GM23338 (cell line): Measurements from ENCODE around the gene GFOD1. TPM values are rescaled to one million over a fixed set of nuclear protein-coding genes. Genes with fewer than 3 reads are reported as not detected.

Source experiments
- ATAC-seq: fragments of 200-7000 bp; cut with Tn5 transposase; 3 replicates; pipeline ENCODE4 v1.9.1; 2020
- DNase-seq: peaks from one replicate; pipeline ENCODE4 v3.0.0-alpha.2; 2015; ENCODE audit warnings: low spot score
- H2AFZ ChIP-seq: fragments of 200-600 bp; sonication (generic); 2 replicates; pipeline ENCODE4 v1.8.0; 2016; ENCODE audit warnings: antibody characterized with exemption, mild to moderate bottlenecking, moderate library complexity
- H3F3A ChIP-seq: fragments of 200-600 bp; sonication (generic); replicated peaks from 2 replicates; pipeline ENCODE4 v1.8.0; 2017; ENCODE audit warnings: antibody characterized with exemption, mixed run types, low read depth
- H3K27ac ChIP-seq: fragments of 200-600 bp; sonication (generic); 2 replicates; pipeline ENCODE4 v1.6.1; 2016; ENCODE audit warnings: low read depth
- H3K27me3 ChIP-seq: fragments of 200-600 bp; sonication (generic); 2 replicates; pipeline ENCODE4 v1.8.0; 2016; ENCODE audit warnings: mild to moderate bottlenecking, mixed run types, moderate library complexity; ENCODE audit not compliant: insufficient read depth
- H3K36me3 ChIP-seq: fragments of 200-600 bp; sonication (generic); 2 replicates; pipeline ENCODE4 v1.8.0; 2016; ENCODE audit warnings: mild to moderate bottlenecking; ENCODE audit not compliant: insufficient read depth
- H3K4me1 ChIP-seq: fragments of 200-600 bp; sonication (generic); 2 replicates; pipeline ENCODE4 v1.8.0; 2016; ENCODE audit warnings: mild to moderate bottlenecking, moderate library complexity; ENCODE audit not compliant: insufficient read depth
- H3K4me2 ChIP-seq: fragments of 200-600 bp; sonication (generic); 2 replicates; pipeline ENCODE4 v1.7.1; 2017; ENCODE audit warnings: mixed run types
- H3K4me3 ChIP-seq: fragments of 200-600 bp; sonication (generic); 2 replicates; pipeline ENCODE4 v1.6.1; 2016; ENCODE audit warnings: mixed run types
- H3K79me2 ChIP-seq: fragments of 200-600 bp; sonication (generic); replicated peaks from 2 replicates; pipeline ENCODE4 v1.8.0; 2017; ENCODE audit warnings: mild to moderate bottlenecking; ENCODE audit not compliant: insufficient read depth
- H3K9me2 ChIP-seq: fragments of 200-600 bp; sonication (generic); 2 replicates; pipeline ENCODE4 v1.8.0; 2017; ENCODE audit not compliant: insufficient read depth
- H4K20me1 ChIP-seq: fragments of 200-600 bp; sonication (generic); replicated peaks from 2 replicates; pipeline ENCODE4 v1.8.0; 2017; ENCODE audit warnings: mild to moderate bottlenecking; ENCODE audit not compliant: insufficient read depth
- H3K27ac Mint-ChIP-seq: 2 replicates; pipeline ENCODE4 v1.8.0; 2020; ENCODE audit warnings: inconsistent platforms, mild to moderate bottlenecking, moderate library complexity, mixed read lengths
- H3K27me3 Mint-ChIP-seq: 3 replicates; pipeline ENCODE4 v1.8.0; 2022; ENCODE audit warnings: low read depth, mild to moderate bottlenecking, moderate library complexity, mixed read lengths, inconsistent platforms; ENCODE audit not compliant: insufficient read depth, poor library complexity
- H3K36me3 Mint-ChIP-seq: 3 replicates; pipeline ENCODE4 v1.8.0; 2021; ENCODE audit warnings: low read depth, mild to moderate bottlenecking, inconsistent platforms, moderate library complexity, mixed read lengths
- H3K4me1 Mint-ChIP-seq: 3 replicates; pipeline ENCODE4 v1.8.0; 2020; ENCODE audit warnings: mild to moderate bottlenecking, inconsistent platforms, mixed read lengths
- H3K4me3 Mint-ChIP-seq: 3 replicates; pipeline ENCODE4 v1.8.0; 2021; ENCODE audit warnings: moderate library complexity, mild to moderate bottlenecking, inconsistent platforms, mixed read lengths
- H3K9me3 Mint-ChIP-seq: 3 replicates; pipeline ENCODE4 v1.8.0; 2020; ENCODE audit warnings: moderate library complexity, mild to moderate bottlenecking, inconsistent platforms, mixed read lengths
- CTCF ChIP-seq, 2 experiments: fragments of 200-600 bp in 1 of 2; sonication (generic) in 1 of 2; conservative IDR thresholded peaks; 2 replicates each; pipeline versions ENCODE4 v1.5.1 to v1.6.1; 2016 to 2017; ENCODE audit warnings: antibody characterized with exemption in 2 of 2, low read depth in 2 of 2, mild to moderate bottlenecking in 2 of 2, moderate library complexity in 1 of 2
- ETS1 ChIP-seq: IDR thresholded peaks from 2 replicates; pipeline ENCODE4 v1.6.1; 2016; ENCODE audit warnings: antibody characterized with exemption
- EZH2 ChIP-seq: fragments of 200-600 bp; sonication (generic); IDR thresholded peaks from one replicate; pipeline ENCODE4 v1.8.0; 2017; ENCODE audit warnings: antibody characterized with exemption, mild to moderate bottlenecking, low read depth; ENCODE audit not compliant: unreplicated experiment
- JUNB ChIP-seq: IDR thresholded peaks from one replicate; pipeline ENCODE4 v1.6.1; 2016; ENCODE audit warnings: antibody characterized with exemption; ENCODE audit not compliant: unreplicated experiment
- NANOG ChIP-seq: IDR thresholded peaks from 2 replicates; pipeline ENCODE4 v1.6.1; 2016; ENCODE audit warnings: antibody characterized with exemption, borderline replicate concordance
- POLR2AphosphoS5 ChIP-seq: IDR thresholded peaks from 2 replicates; pipeline ENCODE4 v1.6.1; 2016; ENCODE audit warnings: antibody characterized with exemption, low read depth
- REST ChIP-seq: IDR thresholded peaks from one replicate; pipeline ENCODE4 v1.6.1; 2018; ENCODE audit warnings: antibody characterized with exemption; ENCODE audit not compliant: unreplicated experiment
- STAT1 ChIP-seq: IDR thresholded peaks from one replicate; pipeline ENCODE4 v1.6.1; 2016; ENCODE audit warnings: antibody characterized with exemption; ENCODE audit not compliant: unreplicated experiment
- ZNF114 ChIP-seq: fragments of 250-450 bp; sonication (Bioruptor Pico); IDR thresholded peaks from 2 replicates; pipeline ENCODE4 v1.5.0; 2020; ENCODE audit warnings: mild to moderate bottlenecking, moderate library complexity
- ZNF331 ChIP-seq: fragments of 250-450 bp; sonication (Bioruptor Pico); IDR thresholded peaks from 2 replicates; pipeline ENCODE4 v1.5.0; 2020; ENCODE audit warnings: low read depth, mild to moderate bottlenecking, moderate library complexity
- polyA plus RNA-seq: library from polyadenylated mRNA; unstranded; fragments of >200 nt; fragmentation: Nextera tagmentation; extraction: Ambion mirVana; gene quantifications from 2 replicates; pipeline ENCODE4 v1.2.1, GENCODE V29; 2016
- total RNA-seq: library from RNA; depleted of rRNA; stranded (reverse); fragments of >200 nt; shearing (Covaris generic); gene quantifications from 2 replicates; pipeline ENCODE4 v1.2.3, GENCODE V29; 2014

Gene GFOD1
- total and polyA plus RNA-seq, 2 experiments from 2014 or later: 4.9 to 12.8 TPM

GRCh38 chr6:13469693-13470092, 17.7 kb downstream of the GFOD1 start (continued):
- TF ChIP-seq CTCF (conservative IDR thresholded peaks at IDR 0.05; ENCODE audit: low read depth in 2 of 2) (no peak), EZH2 (no peak), POLR2AphosphoS5 (no peak), ZNF114 (no peak), JUNB (no peak)

GRCh38 chr6:13468839-13469238, 18.6 kb downstream of the GFOD1 start:
- DNase-seq (no peak), ATAC-seq (no peak)
- Histone ChIP-seq H3K4me2 (no peak overlapping the region), H3K27me3 (no peaks in the 10 kb centered on the region), H3F3A (no peaks in the 10 kb centered on the region), H3K4me1 (peaks cover 32% of the 10 kb centered on the region), H3K27ac (no peak overlapping the region), H3K4me3 (no peak overlapping the region), H2AFZ (no peak overlapping the region), H3K79me2 (peaks cover 8% of the 10 kb centered on the region), H3K9me2 (peaks cover 9% of the 10 kb centered on the region), H4K20me1 (no peaks in the 10 kb centered on the region), H3K36me3 (no peaks in the 10 kb centered on the region)
- no peaks in the 10 kb centered on the region for H3K9me3 Mint-ChIP-seq
- peaks cover 15% of the 10 kb centered on the region; the same call in 2 of the 3 replicates for H3K36me3 Mint-ChIP-seq
- peaks cover 41% of the 10 kb centered on the region for H3K4me1 Mint-ChIP-seq
- H3K27ac Mint-ChIP-seq: no peak overlapping the region
- H3K4me3 Mint-ChIP-seq: no peak overlapping the region
- H3K27me3 Mint-ChIP-seq: peaks cover 2% of the 10 kb centered on the region
- TF ChIP-seq JUNB: no peak
- no peak for TF ChIP-seq CTCF (conservative IDR thresholded peaks at IDR 0.05; ENCODE audit: low read depth in 2 of 2)
- no peak for TF ChIP-seq ZNF331 (CRISPR knock-in tag)
- no peak for TF ChIP-seq STAT1
- TF ChIP-seq POLR2AphosphoS5: no peak
- no peak for TF ChIP-seq ETS1
- no peak for TF ChIP-seq REST
- TF ChIP-seq NANOG: no peak
- TF ChIP-seq EZH2: no peak
- TF ChIP-seq ZNF114: no peak
